Liver (tissue), 3 donors: ENCODE results near the gene OR10W1.

Source experiments
- ATF3 ChIP-seq: IDR thresholded peaks from 2 replicates; pipeline ENCODE4 v1.6.1; 2016; ENCODE audit warnings: antibody characterized with exemption
- CTCF ChIP-seq: fragments of 150-350 bp; IDR thresholded peaks from 2 replicates; pipeline ENCODE4 v1.5.1; 2017; ENCODE audit warnings: improper control_type of control experiment, low read depth, low read length; ENCODE audit not compliant: missing input control
- EGR1 ChIP-seq, 2 donors: IDR thresholded peaks; 2 replicates each; pipeline ENCODE4 v1.6.1; 2016 to 2018; ENCODE audit warnings: antibody characterized with exemption in 2 of 2, low read depth in 2 of 2
- FOXA1 ChIP-seq: IDR thresholded peaks from 2 replicates; pipeline ENCODE4 v1.6.1; 2016; ENCODE audit warnings: antibody characterized with exemption
- GABPA ChIP-seq, 2 donors: IDR thresholded peaks in 1 of 2; conservative IDR thresholded peaks in 1 of 2; 2 replicates each; pipeline ENCODE4 v1.6.1; 2016; ENCODE audit warnings: antibody characterized with exemption in 2 of 2, mild to moderate bottlenecking in 1 of 2, moderate library complexity in 1 of 2
- HNF4G ChIP-seq: IDR thresholded peaks from 2 replicates; pipeline ENCODE4 v1.6.1; 2016; ENCODE audit warnings: antibody characterized with exemption
- JUND ChIP-seq, 2 donors: IDR thresholded peaks; 2 replicates each; pipeline ENCODE4 v1.6.1; 2016; ENCODE audit warnings: antibody characterized with exemption in 2 of 2
- MAX ChIP-seq: IDR thresholded peaks from 2 replicates; pipeline ENCODE4 v1.6.1; 2016; ENCODE audit warnings: antibody characterized with exemption
- RAD21 ChIP-seq, 2 donors: IDR thresholded peaks; 2 replicates each; pipeline ENCODE4 v1.6.1; 2016; ENCODE audit warnings: antibody characterized with exemption in 2 of 2, mild to moderate bottlenecking in 2 of 2
- REST ChIP-seq: IDR thresholded peaks from 2 replicates; pipeline ENCODE4 v1.6.1; 2016; ENCODE audit warnings: antibody characterized with exemption, mild to moderate bottlenecking
- TAF1 ChIP-seq: conservative IDR thresholded peaks from 2 replicates; pipeline ENCODE4 v1.6.1; 2016; ENCODE audit warnings: antibody characterized with exemption, mild to moderate bottlenecking
- YY1 ChIP-seq: IDR thresholded peaks from 2 replicates; pipeline ENCODE4 v1.6.1; 2016; ENCODE audit warnings: antibody characterized with exemption, mild to moderate bottlenecking
- ZBTB33 ChIP-seq: IDR thresholded peaks from 2 replicates; pipeline ENCODE4 v1.6.1; 2016; ENCODE audit warnings: antibody characterized with exemption
- donor health status: healthy.
- donor health status: healthy.

GRCh38 chr11:58276151-58276550, 8.1 kb upstream of the OR10W1 start:
- TF ChIP-seq CTCF (no peak), RAD21 (IDR thresholded peaks at IDR 0.05) (no peak), MAX (no peak), REST (no peak), TAF1 (no peak), JUND (IDR thresholded peaks at IDR 0.05) (no peak), FOXA1 (no peak), YY1 (no peak), ZBTB33 (no peak), GABPA (IDR thresholded peaks at IDR 0.05 in 1 of 2, conservative IDR thresholded peaks at IDR 0.05 in 1 of 2) (no peak), EGR1 (IDR thresholded peaks at IDR 0.05; ENCODE audit: low read depth in 2 of 2) (no peak), ATF3 (no peak), HNF4G (no peak)
